ENCODE results near the gene DENND1C. TPM values are rescaled to one million over a fixed set of nuclear protein-coding genes. Genes with fewer than 3 reads are reported as not detected.

The DENND1C gene
- total RNA-seq, 2 donors from 2014 or later: 0.30 to 0.75 TPM

- Histone ChIP-seq H3K4me3 (no peak overlapping the region), H3K4me1 (peaks cover 0 to 32% of the 10 kb centered on the region in 2 donors), H3K27ac (no peak overlapping the region), H3K36me3 (no peaks in the 10 kb centered on the region), H3K9me3 (no peaks in the 10 kb centered on the region), H3K27me3 (peaks cover 8 to 10% of the 10 kb centered on the region in 2 donors)
- peak; percentile 72 for DNase-seq (ENCODE audit: low spot score)
- TF ChIP-seq CTCF (IDR thresholded peaks at IDR 0.05): no peak
Measured at GRCh38 chr19:6528544-6529121, 47.0 kb upstream of the DENND1C start.

GRCh38 chr19:6527893-6528543 lies 46.4 kb upstream of the DENND1C start:
- Histone ChIP-seq H3K36me3 (no peaks in the 10 kb centered on the region), H3K4me3 (no peak overlapping the region), H3K9me3 (no peaks in the 10 kb centered on the region), H3K4me1 (peaks cover 0 to 32% of the 10 kb centered on the region in 2 donors), H3K27ac (no peak overlapping the region), H3K27me3 (peaks cover 8 to 10% of the 10 kb centered on the region in 2 donors)
- no peak for DNase-seq (ENCODE audit: low spot score)
- no peak for TF ChIP-seq CTCF (IDR thresholded peaks at IDR 0.05)

GRCh38 chr19:6524311-6524710 lies 42.7 kb upstream of the DENND1C start:
- DNase-seq (ENCODE audit: low spot score): no peak

DNA sequence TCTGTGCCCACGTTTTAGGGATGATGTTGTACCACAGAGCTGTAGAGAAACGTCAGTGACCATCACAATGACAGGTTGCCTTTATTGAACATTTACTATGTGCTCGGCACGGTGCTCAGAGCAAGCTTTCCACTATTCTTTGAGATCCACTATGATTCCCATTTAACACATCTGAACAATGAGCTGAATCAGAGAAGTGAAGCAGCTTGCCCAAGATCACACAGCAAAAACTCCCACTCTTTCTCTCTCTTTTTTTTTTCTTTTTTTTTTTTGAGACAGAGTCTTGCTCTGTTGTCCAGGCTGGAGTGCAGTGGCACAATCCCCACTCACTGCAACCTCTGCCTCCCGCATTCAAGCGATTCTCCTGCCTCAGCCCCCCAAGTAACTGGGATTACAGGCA lies 41.1 kb upstream of the DENND1C start:
- Histone ChIP-seq H3K4me1 (no peaks in the 10 kb centered on the region), H3K4me3 (no peak overlapping the region), H3K27me3 (no peaks in the 10 kb centered on the region), H3K9me3 (no peaks in the 10 kb centered on the region), H3K27ac (no peak overlapping the region), H3K36me3 (no peaks in the 10 kb centered on the region)
- TF ChIP-seq CTCF (IDR thresholded peaks at IDR 0.05): no peak
- no peak for DNase-seq (ENCODE audit: low spot score)

More at GRCh38 chr19:6524311-6524710, 42.7 kb upstream of the DENND1C start:
- H3K36me3 ChIP-seq: no peaks in the 10 kb centered on the region
- peaks cover 0 to 6% of the 10 kb centered on the region in 2 donors for H3K4me1 ChIP-seq
- no peaks in the 10 kb centered on the region for H3K27me3 ChIP-seq
- no peak overlapping the region for H3K27ac ChIP-seq
- no peak for TF ChIP-seq CTCF (IDR thresholded peaks at IDR 0.05)
- no peak overlapping the region for H3K4me3 ChIP-seq
- no peaks in the 10 kb centered on the region for H3K9me3 ChIP-seq

GRCh38 chr19:6521718-6522646 lies 40.4 kb upstream of the DENND1C start:
- Histone ChIP-seq H3K4me3 (no peak overlapping the region), H3K36me3 (no peaks in the 10 kb centered on the region), H3K27ac (no peak overlapping the region), H3K4me1 (peaks cover 0 to 3% of the 10 kb centered on the region in 2 donors), H3K9me3 (no peaks in the 10 kb centered on the region), H3K27me3 (no peaks in the 10 kb centered on the region)
- DNase-seq (ENCODE audit: low spot score): no peak
- TF ChIP-seq CTCF (IDR thresholded peaks at IDR 0.05): no peak
